HCT116 (cell line): ENCODE measurements around the gene BICRAL. TPM values are rescaled to one million over a fixed set of nuclear protein-coding genes. Genes with fewer than 3 reads are reported as not detected.

Experiments
- ATAC-seq: fragments of 200-7000 bp; cut with Tn5 transposase; 2 replicates; pipeline ENCODE4 v1.9.1; 2020; ENCODE audit warnings: mild to moderate bottlenecking, moderate library complexity
- BruUV-seq: library from RNA; stranded (reverse); fragments of 400-500 nt; replicated peaks from 2 replicates; lab custom pipeline; 2021; lab: Mats Ljungman, UMichigan
- CTCF ChIA-PET: fragments of 300-600 bp; sonication (Branson Sonifier 250); formaldehyde crosslinking; loops from one replicate; lab custom pipeline; 2021; ENCODE audit warnings: antibody characterized with exemption; lab: Charles Lee
- POLR2A ChIA-PET: fragments of 300-600, 350-600 bp; sonication (Branson Sonifier 250); formaldehyde crosslinking; loops from one replicate; lab custom pipeline; 2021; ENCODE audit warnings: antibody characterized with exemption; lab: Charles Lee
- RAD21 ChIA-PET, 2 experiments: fragments of 300-600 bp; sonication (Branson Sonifier 250); formaldehyde crosslinking; loops; one replicate each; lab custom pipeline; 2023; ENCODE audit warnings: low total read pairs in 2 of 2; ENCODE audit not compliant: uncharacterized antibody in 2 of 2, unreplicated experiment in 2 of 2, low non-redundant PET in 1 of 2; lab: Charles Lee
- DNase-seq: peaks from one replicate; pipeline ENCODE4 v3.0.0-alpha.2; 2010; ENCODE audit warnings: low read depth, low spot score
- H2AFZ ChIP-seq: fragments of 200-600 bp; shearing (Covaris generic), sonication (generic); 2 replicates; pipeline ENCODE4 v1.6.1; 2017; ENCODE audit warnings: low read depth, mixed run types, mixed read lengths, antibody characterized with exemption, low read length; ENCODE audit not compliant: poor library complexity, severe bottlenecking
- H3K27ac ChIP-seq: 2 replicates; pipeline ENCODE4 v1.5.1; 2012; ENCODE audit warnings: low read depth, low read length
- H3K27me3 ChIP-seq: fragments of 200-600 bp; sonication (generic); 2 replicates; pipeline ENCODE4 v1.6.1; 2016; ENCODE audit warnings: mixed run types, low read length, mixed read lengths; ENCODE audit not compliant: insufficient read depth
- H3K36me3 ChIP-seq, 2 experiments: fragments of 200-500 bp in 1 of 2; fragments of 200-600 bp in 1 of 2; sonication (Bioruptor generic) in 1 of 2; sonication (generic) in 1 of 2; 2 replicates each; pipeline versions ENCODE4 v1.5.1 to v1.6.1; 2014 to 2016; ENCODE audit warnings: low read length in 2 of 2, inconsistent platforms in 1 of 2, mixed read lengths in 1 of 2, mixed run types in 1 of 2; ENCODE audit not compliant: insufficient read depth in 2 of 2, control insufficient read depth in 1 of 2
- H3K4me1 ChIP-seq, 2 experiments: fragments of 200-600 bp in 1 of 2; sonication (generic) in 1 of 2; 2 replicates each; pipeline versions ENCODE4 v1.5.1 to v1.6.1; 2012 to 2017; ENCODE audit warnings: low read length in 2 of 2, inconsistent platforms in 1 of 2, mild to moderate bottlenecking in 1 of 2, mixed read lengths in 1 of 2, mixed run types in 1 of 2, moderate library complexity in 1 of 2; ENCODE audit not compliant: insufficient read depth in 2 of 2, control insufficient read depth in 1 of 2
- H3K4me2 ChIP-seq: fragments of 200-600 bp; sonication (generic); 2 replicates; pipeline ENCODE4 v1.6.1; 2017; ENCODE audit warnings: mixed run types, low read length, mixed read lengths
- H3K4me3 ChIP-seq, 2 experiments: fragments of 200-600 bp in 1 of 2; sonication (generic) in 1 of 2; replicated peaks in 1 of 2; 2 replicates each; pipeline ENCODE4 v1.5.1; 2011 to 2016; ENCODE audit warnings: low read length in 2 of 2, control low read depth in 1 of 2, low read depth in 1 of 2, mild to moderate bottlenecking in 1 of 2, mixed read lengths in 1 of 2, mixed run types in 1 of 2
- H3K79me2 ChIP-seq: fragments of 200-600 bp; sonication (generic); 2 replicates; pipeline ENCODE4 v1.6.1; 2017; ENCODE audit warnings: mild to moderate bottlenecking, mixed run types, low read length, moderate library complexity, mixed read lengths; ENCODE audit not compliant: insufficient read depth
- H3K9ac ChIP-seq: fragments of 200-600 bp; sonication (generic); 2 replicates; pipeline ENCODE4 v1.6.1; 2016; ENCODE audit warnings: low read length, mixed read lengths
- H3K9me2 ChIP-seq: fragments of 200-600 bp; sonication (generic), shearing (Covaris generic); 2 replicates; pipeline ENCODE4 v1.6.1; 2017; ENCODE audit warnings: mixed run types, mild to moderate bottlenecking, moderate library complexity; ENCODE audit not compliant: insufficient read depth
- H3K9me3 ChIP-seq, 2 experiments: fragments of 200-500 bp in 1 of 2; fragments of 200-600 bp in 1 of 2; sonication (Bioruptor generic) in 1 of 2; sonication (generic) in 1 of 2; 2 replicates each; pipeline ENCODE4 v1.6.1; 2014 to 2017; ENCODE audit warnings: low read length in 2 of 2, mixed read lengths in 2 of 2, inconsistent platforms in 1 of 2, low read depth in 1 of 2, mild to moderate bottlenecking in 1 of 2, mixed run types in 1 of 2, moderate library complexity in 1 of 2; ENCODE audit not compliant: control insufficient read depth in 1 of 2, insufficient read depth in 1 of 2
- H4K20me1 ChIP-seq: fragments of 200-600 bp; sonication (generic), shearing (Covaris generic); 2 replicates; pipeline ENCODE4 v1.6.1; 2017; ENCODE audit warnings: mixed run types, mild to moderate bottlenecking, moderate library complexity; ENCODE audit not compliant: insufficient read depth
- CBX3 ChIP-seq: IDR thresholded peaks from 2 replicates; pipeline ENCODE4 v1.6.1; 2012; ENCODE audit warnings: low read depth
- EGR1 ChIP-seq: IDR thresholded peaks from 2 replicates; pipeline ENCODE4 v1.6.1; 2012; ENCODE audit warnings: low read depth
- EZH2 ChIP-seq: fragments of 200-600 bp; sonication (generic); IDR thresholded peaks from 2 replicates; pipeline ENCODE4 v1.6.1; 2017; ENCODE audit warnings: antibody characterized with exemption, mixed run types
- FOSL1 ChIP-seq: IDR thresholded peaks from 2 replicates; pipeline ENCODE4 v1.6.1; 2012; ENCODE audit warnings: low read depth
- POLR2A ChIP-seq: IDR thresholded peaks from 2 replicates; pipeline ENCODE4 v1.7.0; 2011; ENCODE audit warnings: borderline replicate concordance; ENCODE audit not compliant: insufficient read depth, insufficient read length; ENCODE audit errors: extremely low read depth
- RAD21 ChIP-seq: IDR thresholded peaks from 2 replicates; pipeline ENCODE4 v1.6.1; 2012; ENCODE audit warnings: low read depth, mild to moderate bottlenecking
- SIN3A ChIP-seq: IDR thresholded peaks from 2 replicates; pipeline ENCODE4 v1.6.1; 2012; ENCODE audit warnings: low read depth
- TCF7L2 ChIP-seq: IDR thresholded peaks from 2 replicates; pipeline ENCODE4 v1.7.0; 2011; ENCODE audit warnings: borderline replicate concordance, inconsistent platforms; ENCODE audit not compliant: insufficient read depth, insufficient read length; ENCODE audit errors: extremely low read depth
- ZNF274 ChIP-seq: fragments of 200-500 bp; sonication (Bioruptor generic); IDR thresholded peaks from 2 replicates; pipeline ENCODE4 v1.6.1; 2014; ENCODE audit warnings: mild to moderate bottlenecking, low read depth, low read length, inconsistent platforms
- intact Hi-C: fragments of 100-400 bp; cut with micrococcal nuclease; formaldehyde crosslinking; loops from 2 replicates; pipeline ENCODE4 v1.10.0; 2022
- total RNA-seq: library from RNA; stranded (reverse); gene quantifications from one replicate; pipeline ENCODE4 v1.2.1, GENCODE V29; 2021; ENCODE audit not compliant: unreplicated experiment
- TF ChIP-seq, protein P1 (sequence below): IDR thresholded peaks from 2 replicates; pipeline ENCODE4 v1.6.1; 2011; ENCODE audit warnings: mild to moderate bottlenecking, low read length, moderate library complexity; ENCODE audit not compliant: insufficient replicate concordance; ENCODE audit errors: extremely low read depth
- TF ChIP-seq, protein P2 (sequence below): IDR thresholded peaks from 2 replicates; pipeline ENCODE4 v1.6.1; 2012; ENCODE audit warnings: low read depth
- TF ChIP-seq, protein P3 (sequence below): IDR thresholded peaks from 2 replicates; pipeline ENCODE4 v1.6.1; 2012

BICRAL gene
- total RNA-seq, 1 experiment from 2014 or later: 14.9 TPM

DNA sequence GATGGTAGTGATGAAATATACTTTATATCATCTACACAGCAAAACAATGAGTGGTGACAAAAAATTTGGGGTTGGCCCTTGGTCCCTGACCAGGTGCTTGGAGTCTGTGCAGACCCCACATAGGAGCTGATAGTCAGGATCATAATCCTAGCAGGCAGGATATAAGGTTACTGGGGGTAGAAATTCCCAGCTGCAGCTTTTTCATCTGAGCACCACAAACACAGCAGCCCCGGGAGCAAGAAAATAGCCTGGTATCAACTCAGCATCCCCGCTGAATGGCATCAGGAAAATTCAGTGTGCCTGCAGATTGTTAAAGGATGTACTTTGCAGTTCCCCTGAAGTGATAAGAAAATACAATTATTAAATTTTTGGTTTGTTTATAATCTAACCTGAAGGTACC is 69.7 kb downstream of the BICRAL start (continued):
- TF ChIP-seq, protein P1, sequence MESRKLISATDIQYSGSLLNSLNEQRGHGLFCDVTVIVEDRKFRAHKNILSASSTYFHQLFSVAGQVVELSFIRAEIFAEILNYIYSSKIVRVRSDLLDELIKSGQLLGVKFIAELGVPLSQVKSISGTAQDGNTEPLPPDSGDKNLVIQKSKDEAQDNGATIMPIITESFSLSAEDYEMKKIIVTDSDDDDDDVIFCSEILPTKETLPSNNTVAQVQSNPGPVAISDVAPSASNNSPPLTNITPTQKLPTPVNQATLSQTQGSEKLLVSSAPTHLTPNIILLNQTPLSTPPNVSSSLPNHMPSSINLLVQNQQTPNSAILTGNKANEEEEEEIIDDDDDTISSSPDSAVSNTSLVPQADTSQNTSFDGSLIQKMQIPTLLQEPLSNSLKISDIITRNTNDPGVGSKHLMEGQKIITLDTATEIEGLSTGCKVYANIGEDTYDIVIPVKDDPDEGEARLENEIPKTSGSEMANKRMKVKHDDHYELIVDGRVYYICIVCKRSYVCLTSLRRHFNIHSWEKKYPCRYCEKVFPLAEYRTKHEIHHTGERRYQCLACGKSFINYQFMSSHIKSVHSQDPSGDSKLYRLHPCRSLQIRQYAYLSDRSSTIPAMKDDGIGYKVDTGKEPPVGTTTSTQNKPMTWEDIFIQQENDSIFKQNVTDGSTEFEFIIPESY: no peak

DNA sequence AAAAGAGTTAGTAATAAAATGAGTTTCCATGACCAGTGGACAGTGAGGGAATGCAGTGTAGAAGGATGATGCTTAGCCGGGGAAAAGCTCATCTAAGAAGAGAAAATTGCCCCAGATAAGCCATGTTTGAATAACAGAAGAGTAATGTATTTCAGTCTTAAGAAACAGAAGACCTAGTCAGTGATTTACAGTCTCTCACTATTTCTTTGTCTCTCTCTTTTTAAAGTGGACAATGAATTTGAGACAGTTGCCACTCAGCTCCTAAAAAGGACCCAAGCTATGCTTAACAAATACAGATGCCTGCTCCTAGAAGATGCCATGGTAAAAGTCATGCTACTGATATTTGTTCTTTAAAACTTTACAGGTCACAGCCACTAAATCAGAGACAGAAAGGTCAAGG is 78.2 kb downstream of the BICRAL start:
- Histone ChIP-seq H3K4me1 (no peaks in the 10 kb centered on the region), H3K9ac (no peak overlapping the region), H3K79me2 (no peaks in the 10 kb centered on the region), H4K20me1 (no peaks in the 10 kb centered on the region), H3K4me3 (no peak overlapping the region), H3K27me3 (no peaks in the 10 kb centered on the region), H3K27ac (no peak overlapping the region), H3K4me2 (no peak overlapping the region), H3K9me3 (no peaks in the 10 kb centered on the region), H3K9me2 (no peaks in the 10 kb centered on the region), H2AFZ (no peak overlapping the region), H3K36me3 (peaks cover 4 to 20% of the 10 kb centered on the region in 2 experiments; a peak in 3 of 4 replicates)
- no peak for DNase-seq
- RAD21 ChIA-PET: no interaction called here
- intact Hi-C loops: no loop called here
- TF ChIP-seq RAD21 (no peak), FOSL1 (no peak), ZNF274 (no peak), SIN3A (no peak), CBX3 (no peak), EZH2 (no peak), POLR2A (no peak), TCF7L2 (no peak), EGR1 (no peak)
- TF ChIP-seq, protein P2, sequence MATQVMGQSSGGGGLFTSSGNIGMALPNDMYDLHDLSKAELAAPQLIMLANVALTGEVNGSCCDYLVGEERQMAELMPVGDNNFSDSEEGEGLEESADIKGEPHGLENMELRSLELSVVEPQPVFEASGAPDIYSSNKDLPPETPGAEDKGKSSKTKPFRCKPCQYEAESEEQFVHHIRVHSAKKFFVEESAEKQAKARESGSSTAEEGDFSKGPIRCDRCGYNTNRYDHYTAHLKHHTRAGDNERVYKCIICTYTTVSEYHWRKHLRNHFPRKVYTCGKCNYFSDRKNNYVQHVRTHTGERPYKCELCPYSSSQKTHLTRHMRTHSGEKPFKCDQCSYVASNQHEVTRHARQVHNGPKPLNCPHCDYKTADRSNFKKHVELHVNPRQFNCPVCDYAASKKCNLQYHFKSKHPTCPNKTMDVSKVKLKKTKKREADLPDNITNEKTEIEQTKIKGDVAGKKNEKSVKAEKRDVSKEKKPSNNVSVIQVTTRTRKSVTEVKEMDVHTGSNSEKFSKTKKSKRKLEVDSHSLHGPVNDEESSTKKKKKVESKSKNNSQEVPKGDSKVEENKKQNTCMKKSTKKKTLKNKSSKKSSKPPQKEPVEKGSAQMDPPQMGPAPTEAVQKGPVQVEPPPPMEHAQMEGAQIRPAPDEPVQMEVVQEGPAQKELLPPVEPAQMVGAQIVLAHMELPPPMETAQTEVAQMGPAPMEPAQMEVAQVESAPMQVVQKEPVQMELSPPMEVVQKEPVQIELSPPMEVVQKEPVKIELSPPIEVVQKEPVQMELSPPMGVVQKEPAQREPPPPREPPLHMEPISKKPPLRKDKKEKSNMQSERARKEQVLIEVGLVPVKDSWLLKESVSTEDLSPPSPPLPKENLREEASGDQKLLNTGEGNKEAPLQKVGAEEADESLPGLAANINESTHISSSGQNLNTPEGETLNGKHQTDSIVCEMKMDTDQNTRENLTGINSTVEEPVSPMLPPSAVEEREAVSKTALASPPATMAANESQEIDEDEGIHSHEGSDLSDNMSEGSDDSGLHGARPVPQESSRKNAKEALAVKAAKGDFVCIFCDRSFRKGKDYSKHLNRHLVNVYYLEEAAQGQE: no peak
- TF ChIP-seq, protein P3, sequence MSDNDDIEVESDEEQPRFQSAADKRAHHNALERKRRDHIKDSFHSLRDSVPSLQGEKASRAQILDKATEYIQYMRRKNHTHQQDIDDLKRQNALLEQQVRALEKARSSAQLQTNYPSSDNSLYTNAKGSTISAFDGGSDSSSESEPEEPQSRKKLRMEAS: no peak
- TF ChIP-seq, protein P1: no peak
- CTCF ChIA-PET: no interaction called here
- no TSS peak for BruUV-seq
- POLR2A ChIA-PET: interaction anchor here (0.5 kb wide), 1 partner anchor 77 kb away, joined by 4 read pairs; no protein-coding TSS in a partner anchor
- no peak for ATAC-seq
